ENCODE results near the gene MPPED1.

GRCh38 chr22:43438666-43439347, 27.0 kb downstream of the MPPED1 start:
- TF ChIP-seq POLR2AphosphoS5 (IDR thresholded peaks at IDR 0.05): no peak
- no peak for TF ChIP-seq CTCF (IDR thresholded peaks at IDR 0.05)
- no peak for TF ChIP-seq POLR2A (IDR thresholded peaks at IDR 0.05)

All from suprapubic skin (tissue), 4 donors.